HG02798 (cell line): ENCODE results near the gene LARGE1.

Experiments
- ATAC-seq: cut with Tn5 transposase; IDR thresholded peaks from one replicate; pipeline ENCODE4 v1.9.1; 2021; ENCODE audit warnings: mild to moderate bottlenecking; ENCODE audit not compliant: unreplicated experiment, poor library complexity

The LARGE1 gene

GRCh38 chr22:33242078-33242477, 678.2 kb downstream of the LARGE1 start:
- no peak for ATAC-seq

GRCh38 chr22:33240888-33241475, 679.3 kb downstream of the LARGE1 start:
- no peak for ATAC-seq

GRCh38 chr22:33232071-33232470, 688.2 kb downstream of the LARGE1 start:
- ATAC-seq, result no peak

DNA sequence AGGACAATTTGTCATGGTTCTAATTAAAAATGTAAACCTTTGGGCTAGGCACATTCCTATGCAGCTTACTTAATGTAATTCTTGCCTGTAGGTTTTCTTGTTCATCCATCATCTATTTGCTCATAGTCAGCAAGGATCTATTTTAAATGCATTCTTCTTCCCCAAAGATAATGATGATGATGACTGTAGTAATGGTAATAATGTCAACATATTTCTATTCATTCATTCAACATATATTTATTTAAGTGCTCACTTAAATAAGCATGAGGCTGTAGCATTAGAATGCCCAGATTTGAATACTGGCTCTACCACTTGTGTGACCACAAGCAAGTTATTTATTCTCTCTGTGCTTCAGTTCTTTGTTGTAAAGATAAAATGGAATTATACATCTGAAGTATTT, 692.5 kb downstream of the LARGE1 start:
- ATAC-seq, result no peak

DNA sequence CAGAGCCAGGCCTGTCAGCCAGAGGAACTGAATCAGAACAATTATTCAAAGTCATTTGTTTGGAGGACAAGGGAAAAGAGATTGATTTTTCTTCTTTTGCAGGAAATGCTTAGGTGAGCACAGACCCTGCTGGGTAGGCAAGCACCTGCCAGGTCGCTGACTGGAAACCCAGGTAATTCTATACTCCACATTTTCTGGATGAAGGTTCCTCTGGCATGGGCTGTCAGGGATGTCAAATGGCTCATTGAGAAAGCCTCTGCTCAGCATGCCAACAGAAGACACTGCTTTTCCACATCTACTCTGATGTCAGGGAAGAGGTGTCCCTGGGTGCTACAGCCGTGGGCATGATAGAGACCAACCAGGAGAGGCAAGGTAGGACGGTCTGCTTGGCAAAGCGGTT, 695.4 kb downstream of the LARGE1 start:
- ATAC-seq, result no peak
